GM12878 (cell line): Measurements from ENCODE around the gene CCDC57. TPM values are rescaled to one million over a fixed set of nuclear protein-coding genes. Genes with fewer than 3 reads are reported as not detected.

Experiments
- ATAC-seq: fragments of 200-7000 bp; cut with Tn5 transposase; 3 replicates; pipeline ENCODE4 v1.9.1; 2020; ENCODE audit warnings: mild to moderate bottlenecking, moderate library complexity
- BruUV-seq: library from RNA; stranded (reverse); fragments of 400-500 nt; replicated peaks from 2 replicates; lab custom pipeline; 2021; lab: Mats Ljungman, UMichigan
- CTCF ChIA-PET: fragments of 300-600 bp; sonication (Branson Sonifier 250); formaldehyde crosslinking; extraction: SDS; loops from one replicate; lab custom pipeline; 2021; ENCODE audit warnings: inconsistent platforms; lab: Yijun Ruan, JAX
- POLR2A ChIA-PET: fragments of 350-600 bp; formaldehyde crosslinking; extraction: SDS; loops from one replicate; lab custom pipeline; 2021; ENCODE audit warnings: inconsistent platforms; lab: Charles Lee
- RAD21 ChIA-PET: fragments of 300-600 bp; sonication (Branson Sonifier 250); formaldehyde crosslinking; loops from one replicate; lab custom pipeline; 2023; ENCODE audit warnings: antibody characterized with exemption; ENCODE audit not compliant: unreplicated experiment; lab: Charles Lee
- SMC1A ChIA-PET: fragments of 300-600 bp; sonication (Branson Sonifier 250); formaldehyde crosslinking; loops from one replicate; lab custom pipeline; 2023; ENCODE audit not compliant: unreplicated experiment, uncharacterized antibody; lab: Charles Lee
- DNase-seq: peaks from one replicate; pipeline ENCODE4 v3.0.0-alpha.2; 2011; ENCODE audit warnings: low read depth, low spot score
- FAIRE-seq: peaks from 3 replicates; lab custom pipeline; 2011; peaks lifted over from hg19 to GRCh38; lab: Jason Lieb, UNC
- H2AFZ ChIP-seq: 2 replicates; pipeline ENCODE4 v1.6.0; 2011; ENCODE audit warnings: low read depth, low read length, control low read depth; ENCODE audit not compliant: control insufficient read depth
- H3K27ac ChIP-seq: 2 replicates; pipeline ENCODE4 v1.5.1; 2011; ENCODE audit warnings: control low read depth; ENCODE audit not compliant: control insufficient read depth, insufficient read depth
- H3K27me3 ChIP-seq, 2 experiments: replicated peaks in 1 of 2; 2 replicates each; pipeline versions ENCODE4 v1.6.0 to v1.6.1; 2011; ENCODE audit warnings: low read length in 1 of 2; ENCODE audit not compliant: control insufficient read depth in 2 of 2, insufficient read depth in 2 of 2
- H3K36me3 ChIP-seq, 2 experiments: 2 replicates each; pipeline ENCODE4 v1.5.1; 2011; ENCODE audit warnings: low read length in 1 of 2; ENCODE audit not compliant: control insufficient read depth in 2 of 2, insufficient read depth in 2 of 2
- H3K4me1 ChIP-seq: 2 replicates; pipeline ENCODE4 v1.6.1; 2011; ENCODE audit warnings: mild to moderate bottlenecking, low read length, moderate library complexity, mixed read lengths; ENCODE audit not compliant: control insufficient read depth, insufficient read depth
- H3K4me2 ChIP-seq: 2 replicates; pipeline ENCODE4 v1.6.0; 2011; ENCODE audit warnings: control low read depth; ENCODE audit not compliant: control insufficient read depth, insufficient read depth
- H3K4me3 ChIP-seq: fragments of 200-600 bp; sonication (generic); 2 replicates; pipeline ENCODE4 v1.5.1; 2016
- H3K79me2 ChIP-seq: 2 replicates; pipeline ENCODE4 v1.6.0; 2011; ENCODE audit warnings: low read length; ENCODE audit not compliant: control insufficient read depth, insufficient read depth
- H3K9ac ChIP-seq: 2 replicates; pipeline ENCODE4 v1.8.0; 2011; ENCODE audit warnings: low read length, control low read depth, mixed read lengths; ENCODE audit not compliant: control insufficient read depth, insufficient read depth
- H3K9me3 ChIP-seq: replicated peaks from 3 replicates; pipeline ENCODE4 v1.5.1; 2011; ENCODE audit warnings: mild to moderate bottlenecking, low read length; ENCODE audit not compliant: control insufficient read depth, insufficient read depth
- H4K20me1 ChIP-seq: 2 replicates; pipeline ENCODE4 v1.6.0; 2011; ENCODE audit not compliant: control insufficient read depth, insufficient read depth
- BACH1 ChIP-seq: fragments of 450-650 bp; IDR thresholded peaks from 2 replicates; pipeline ENCODE4 v1.6.1; 2017; ENCODE audit warnings: mild to moderate bottlenecking, borderline replicate concordance
- BMI1 ChIP-seq: fragments of 450-650 bp; IDR thresholded peaks from 2 replicates; pipeline ENCODE4 v1.6.1; 2016; ENCODE audit warnings: mild to moderate bottlenecking, moderate library complexity, borderline replicate concordance
- CREM ChIP-seq: IDR thresholded peaks from 2 replicates; pipeline ENCODE4 v1.6.1; 2014; ENCODE audit warnings: antibody characterized with exemption, low read depth
- EED ChIP-seq: sonication (generic); IDR thresholded peaks from 2 replicates; pipeline ENCODE4 v1.6.1; 2016; ENCODE audit warnings: antibody characterized with exemption, low read depth
- MXI1 ChIP-seq: fragments of 150-350 bp; IDR thresholded peaks from 2 replicates; pipeline ENCODE4 v1.6.1; 2011; ENCODE audit warnings: low read depth, mild to moderate bottlenecking, inconsistent platforms, low read length, improper control_type of control experiment
- NFIC ChIP-seq: IDR thresholded peaks from 2 replicates; pipeline ENCODE4 v1.6.1; 2012; ENCODE audit warnings: low read depth, mild to moderate bottlenecking, inconsistent platforms, low read length, moderate library complexity
- NFYA ChIP-seq: IDR thresholded peaks from 2 replicates; pipeline ENCODE4 v1.6.1; 2011; ENCODE audit warnings: low read depth, mild to moderate bottlenecking, low read length, improper control_type of control experiment, borderline replicate concordance
- NFYB ChIP-seq: IDR thresholded peaks from 2 replicates; pipeline ENCODE4 v1.6.1; 2011; ENCODE audit warnings: low read depth, mild to moderate bottlenecking, low read length, improper control_type of control experiment, moderate library complexity; ENCODE audit not compliant: insufficient read depth
- NR2F1 ChIP-seq: fragments of 450-650 bp; conservative IDR thresholded peaks from 2 replicates; pipeline ENCODE4 v1.6.1; 2017; ENCODE audit warnings: mild to moderate bottlenecking
- NRF1 ChIP-seq: conservative IDR thresholded peaks from 2 replicates; pipeline ENCODE4 v1.6.1; 2011; ENCODE audit warnings: mild to moderate bottlenecking, low read depth, low read length, improper control_type of control experiment
- PAX8 ChIP-seq: fragments of 450-650 bp; IDR thresholded peaks from 2 replicates; pipeline ENCODE4 v1.6.1; 2017; ENCODE audit warnings: mild to moderate bottlenecking, moderate library complexity
- SIN3A ChIP-seq: IDR thresholded peaks from 2 replicates; pipeline ENCODE4 v1.6.1; 2012; ENCODE audit warnings: low read depth, low read length, improper control_type of control experiment
- SP1 ChIP-seq: IDR thresholded peaks from one replicate; pipeline ENCODE4 v1.6.1; 2011; ENCODE audit warnings: low read depth, low read length
- SREBF1 ChIP-seq: IDR thresholded peaks from 2 replicates; pipeline ENCODE4 v1.6.1; 2012; ENCODE audit warnings: mild to moderate bottlenecking, low read length
- TCF12 ChIP-seq: IDR thresholded peaks from 2 replicates; pipeline ENCODE4 v1.6.1; 2011; ENCODE audit warnings: low read depth, mild to moderate bottlenecking, low read length
- ZNF384 ChIP-seq: IDR thresholded peaks from 2 replicates; pipeline ENCODE4 v1.6.1; 2012; ENCODE audit warnings: low read depth, mild to moderate bottlenecking, low read length, improper control_type of control experiment, borderline replicate concordance
- WGBS: methylation state at CpG from one replicate; pipeline ENCODE4 v1.1.6; 2016; ENCODE audit warnings: low lambda C conversion rate; ENCODE audit not compliant: insufficient replicate concordance, insufficient coverage; ENCODE audit errors: missing lambda C conversion rate; 5-methylcytosine and 5-hydroxymethylcytosine counted together
- in situ Hi-C: fragments of 300-500 bp; cut with MboI; formaldehyde crosslinking; loops from 9 replicates; pipeline ENCODE4 v1.14.3; 2018; ENCODE audit warnings: mixed read lengths
- intact Hi-C: fragments of 100-400 bp; cut with micrococcal nuclease; formaldehyde crosslinking; loops from one replicate; pipeline ENCODE4 v1.14.2; 2022; ENCODE audit not compliant: unreplicated experiment
- polyA plus RNA-seq, 11 experiments: library from polyadenylated mRNA; depleted of rRNA in 4 of 11; unstranded in 6 of 11; stranded (reverse) in 5 of 11; fragments of >200 nt; fragmentation: Nextera tagmentation in 4 of 11; fragmentation: Illumina TruSeq in 1 of 11; extraction: Ambion mirVana in 4 of 11; extraction: Trizol in 1 of 11; gene quantifications; 1 replicate in 1 of 11; 2 replicates in 10 of 11; pipeline versions ENCODE4 v1.2.1 to v1.2.3, GENCODE V29; 2011 to 2016; ENCODE audit warnings: inconsistent platforms in 2 of 11, missing spikeins in 2 of 11, low read depth in 1 of 11
- total RNA-seq, 4 experiments: library from RNA; depleted of rRNA in 3 of 4; stranded (reverse); fragments of >200 nt in 3 of 4; fragmentation: Illumina TruSeq in 1 of 4; extraction: Trizol in 1 of 4; gene quantifications; 2 replicates each; pipeline versions ENCODE4 v1.2.1 to v1.2.3, GENCODE V29; 2013 to 2021
- TF ChIP-seq, protein P1 (sequence below): fragments of 150-350 bp; IDR thresholded peaks from 2 replicates; pipeline ENCODE4 v1.6.1; 2014; ENCODE audit warnings: mild to moderate bottlenecking, low read depth, low read length
- TF ChIP-seq, protein P2 (sequence below): IDR thresholded peaks from 2 replicates; pipeline ENCODE4 v1.6.1; 2011; ENCODE audit warnings: low read depth, mild to moderate bottlenecking, low read length, moderate library complexity, borderline replicate concordance; ENCODE audit errors: extremely low read depth

Gene CCDC57
- total and polyA plus RNA-seq, 10 of the 15 experiments (the other 5 are each of a cell fraction or from before 2014, with no cell fraction given): 5.4 to 123 (median 45.8) TPM

DNA sequence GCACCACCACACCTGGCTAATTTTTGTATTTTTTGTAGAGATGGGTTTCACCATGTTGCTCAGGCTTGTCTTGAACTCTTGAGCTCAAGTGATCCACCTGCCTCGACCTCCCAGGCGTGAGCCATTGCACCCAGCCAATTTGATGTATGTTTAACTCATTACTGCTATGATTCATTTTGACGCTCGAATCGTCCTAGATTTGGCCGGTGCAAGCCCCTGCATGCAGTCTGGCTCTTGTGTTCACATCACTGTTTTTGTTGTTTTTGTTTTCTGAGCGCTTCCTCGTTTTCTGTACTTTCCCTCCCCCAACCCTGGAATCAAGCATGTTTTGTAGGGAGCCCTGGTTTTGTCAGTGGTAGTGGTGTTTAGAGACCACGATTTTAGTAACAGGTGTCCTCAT is 139.2 kb downstream of the CCDC57 start:
- in situ Hi-C loops (no loop called here), intact Hi-C loops (no loop called here)
- 49% methylated on average over 9 of the region's 9 CpGs for WGBS
- Histone ChIP-seq H3K9me3 (no peaks in the 10 kb centered on the region), H2AFZ (no peak overlapping the region), H3K79me2 (no peaks in the 10 kb centered on the region), H3K4me3 (no peak overlapping the region), H3K9ac (no peak overlapping the region), H3K36me3 (no peaks in the 10 kb centered on the region; a peak in 1 of 4 replicates), H3K4me1 (no peaks in the 10 kb centered on the region), H3K27ac (no peak overlapping the region), H3K27me3 (no peaks in the 10 kb centered on the region), H4K20me1 (no peaks in the 10 kb centered on the region), H3K4me2 (no peak overlapping the region)
- no peak for ATAC-seq
- no peak for DNase-seq
- FAIRE-seq: no peak
- SMC1A ChIA-PET: no interaction called here
- BruUV-seq: no TSS peak
- no peak for TF ChIP-seq NFYB
- TF ChIP-seq SREBF1: no peak
- CTCF ChIA-PET: interaction anchor here (0.6 kb wide), 1 partner anchor 639 kb away, joined by 3 read pairs; no protein-coding TSS in a partner anchor
- POLR2A ChIA-PET: interaction anchor here (0.7 kb wide), 1 partner anchor 1076 kb away, joined by 3 read pairs; no protein-coding TSS in a partner anchor
- RAD21 ChIA-PET: no interaction called here

DNA sequence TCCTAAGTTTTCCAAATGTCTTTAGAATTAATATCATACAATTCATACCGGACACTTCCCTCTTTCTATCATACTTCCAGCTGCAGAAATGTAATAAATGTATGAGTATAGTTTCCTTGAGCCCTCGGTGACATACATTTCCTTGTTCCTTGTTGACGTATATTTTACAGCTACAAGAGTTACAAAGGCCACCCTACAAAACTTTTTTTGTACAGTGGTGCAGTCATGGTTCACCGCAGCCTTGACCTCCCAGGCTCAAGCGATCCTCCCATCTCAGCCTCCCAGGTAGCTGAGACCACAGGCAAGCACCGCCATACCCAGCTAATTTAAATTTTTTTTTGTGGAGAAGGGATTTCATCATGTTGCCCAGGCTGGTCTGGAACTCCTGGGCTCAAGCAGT is 139.8 kb downstream of the CCDC57 start:
- SMC1A ChIA-PET: interaction anchor here (0.8 kb wide), 1 partner anchor 21 kb away, joined by 3 read pairs; no protein-coding TSS in a partner anchor
- RAD21 ChIA-PET: no interaction called here
- WGBS: 90% methylated on average over 6 of the region's 6 CpGs
- Histone ChIP-seq H3K9ac (no peak overlapping the region), H3K27me3 (no peaks in the 10 kb centered on the region), H3K4me1 (no peaks in the 10 kb centered on the region), H4K20me1 (no peaks in the 10 kb centered on the region), H3K9me3 (no peaks in the 10 kb centered on the region), H3K36me3 (no peaks in the 10 kb centered on the region; a peak in 1 of 4 replicates), H3K4me3 (no peak overlapping the region), H3K27ac (no peak overlapping the region), H2AFZ (no peak overlapping the region), H3K79me2 (no peaks in the 10 kb centered on the region), H3K4me2 (no peak overlapping the region)
- in situ Hi-C loops: no loop called here
- no peak for DNase-seq
- BruUV-seq: no TSS peak
- CTCF ChIA-PET: interaction anchor here (0.6 kb wide), 1 partner anchor 639 kb away, joined by 3 read pairs; no protein-coding TSS in a partner anchor
- no peak for FAIRE-seq
- intact Hi-C loops: no loop called here
- POLR2A ChIA-PET: interaction anchor here (0.6 to 0.7 kb wide), 2 partner anchors 147 to 1077 kb away, joined by 3 to 5 read pairs; no protein-coding TSS in a partner anchor
- no peak for ATAC-seq
- TF ChIP-seq MXI1 (no peak), EED (no peak), NR2F1 (no peak), TCF12 (no peak), CREM (no peak), BMI1 (no peak), SIN3A (no peak), SP1 (no peak), NFIC (no peak), PAX8 (no peak), ZNF384 (no peak), BACH1 (no peak), NFYA (no peak), NRF1 (no peak)
- TF ChIP-seq, protein P1, sequence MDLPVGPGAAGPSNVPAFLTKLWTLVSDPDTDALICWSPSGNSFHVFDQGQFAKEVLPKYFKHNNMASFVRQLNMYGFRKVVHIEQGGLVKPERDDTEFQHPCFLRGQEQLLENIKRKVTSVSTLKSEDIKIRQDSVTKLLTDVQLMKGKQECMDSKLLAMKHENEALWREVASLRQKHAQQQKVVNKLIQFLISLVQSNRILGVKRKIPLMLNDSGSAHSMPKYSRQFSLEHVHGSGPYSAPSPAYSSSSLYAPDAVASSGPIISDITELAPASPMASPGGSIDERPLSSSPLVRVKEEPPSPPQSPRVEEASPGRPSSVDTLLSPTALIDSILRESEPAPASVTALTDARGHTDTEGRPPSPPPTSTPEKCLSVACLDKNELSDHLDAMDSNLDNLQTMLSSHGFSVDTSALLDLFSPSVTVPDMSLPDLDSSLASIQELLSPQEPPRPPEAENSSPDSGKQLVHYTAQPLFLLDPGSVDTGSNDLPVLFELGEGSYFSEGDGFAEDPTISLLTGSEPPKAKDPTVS: no peak
- TF ChIP-seq, protein P2, sequence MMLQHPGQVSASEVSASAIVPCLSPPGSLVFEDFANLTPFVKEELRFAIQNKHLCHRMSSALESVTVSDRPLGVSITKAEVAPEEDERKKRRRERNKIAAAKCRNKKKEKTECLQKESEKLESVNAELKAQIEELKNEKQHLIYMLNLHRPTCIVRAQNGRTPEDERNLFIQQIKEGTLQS: no peak
